Type B pancreatic cell (in vitro differentiated cells): ENCODE results near the gene LDLRAD3. TPM values are rescaled to one million over a fixed set of nuclear protein-coding genes. Genes with fewer than 3 reads are reported as not detected.

Experiments used
- DNase-seq: peaks from one replicate; pipeline ENCODE4 v3.0.0; 2021; ENCODE audit warnings: mixed read lengths; ENCODE audit not compliant: unreplicated experiment; ENCODE audit errors: extremely low spot score
- H3K27ac Mint-ChIP-seq: 2 replicates; pipeline ENCODE4 v1.8.0; 2021; ENCODE audit warnings: mild to moderate bottlenecking, mixed read lengths
- H3K27me3 Mint-ChIP-seq: 2 replicates; pipeline ENCODE4 v1.8.0; 2021; ENCODE audit warnings: mixed read lengths
- H3K36me3 Mint-ChIP-seq: 2 replicates; pipeline ENCODE4 v1.8.0; 2021; ENCODE audit warnings: mixed read lengths
- H3K4me1 Mint-ChIP-seq: one replicate; pipeline ENCODE4 v1.8.0; 2021; ENCODE audit warnings: mixed read lengths; ENCODE audit not compliant: unreplicated experiment
- H3K4me3 Mint-ChIP-seq: 2 replicates; pipeline ENCODE4 v1.8.0; 2021; ENCODE audit warnings: mild to moderate bottlenecking, mixed read lengths
- H3K9me3 Mint-ChIP-seq: 2 replicates; pipeline ENCODE4 v1.8.0; 2021; ENCODE audit warnings: mixed read lengths
- total RNA-seq: library from RNA; stranded (reverse); gene quantifications from 2 replicates; pipeline ENCODE4 v1.2.1, GENCODE V29; 2021; ENCODE audit warnings: low replicate concordance
- TF ChIP-seq, protein P1 (sequence below): fragments of 200-600 bp; sonication (generic); conservative IDR thresholded peaks from 2 replicates; pipeline ENCODE4 v1.5.0; 2021; ENCODE audit warnings: antibody characterized with exemption, mild to moderate bottlenecking

The LDLRAD3 gene
- total RNA-seq, 1 donor from 2014 or later, result 20.7 TPM

DNA sequence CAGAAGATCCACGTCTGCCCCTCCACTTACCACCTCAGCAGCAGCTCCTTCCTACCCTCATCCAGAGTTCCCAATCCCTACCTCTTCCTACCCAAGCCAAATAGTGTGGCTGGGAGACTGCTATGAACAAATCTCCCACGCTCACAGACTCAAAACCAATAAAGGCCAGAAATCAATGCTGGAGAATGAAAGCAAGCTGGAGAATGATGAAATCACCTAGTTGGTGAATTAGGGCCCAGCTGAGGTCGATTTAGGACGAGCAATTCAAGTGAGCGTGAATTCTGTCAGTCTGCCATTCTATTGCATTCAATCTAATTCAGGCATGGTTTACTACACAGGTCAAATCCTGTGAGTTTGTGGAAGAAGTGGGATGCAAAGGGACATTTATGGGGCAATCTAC, 322.9 kb downstream of the LDLRAD3 start:
- no peak overlapping the region for H3K4me3 Mint-ChIP-seq
- no peak for DNase-seq
- peaks cover 5% of the 10 kb centered on the region for H3K4me1 Mint-ChIP-seq
- no peak overlapping the region for H3K27ac Mint-ChIP-seq
- H3K27me3 Mint-ChIP-seq, result peaks cover 16% of the 10 kb centered on the region
- H3K36me3 Mint-ChIP-seq, result peaks cover 10% of the 10 kb centered on the region
- H3K9me3 Mint-ChIP-seq, result no peaks in the 10 kb centered on the region
- TF ChIP-seq, protein P1, sequence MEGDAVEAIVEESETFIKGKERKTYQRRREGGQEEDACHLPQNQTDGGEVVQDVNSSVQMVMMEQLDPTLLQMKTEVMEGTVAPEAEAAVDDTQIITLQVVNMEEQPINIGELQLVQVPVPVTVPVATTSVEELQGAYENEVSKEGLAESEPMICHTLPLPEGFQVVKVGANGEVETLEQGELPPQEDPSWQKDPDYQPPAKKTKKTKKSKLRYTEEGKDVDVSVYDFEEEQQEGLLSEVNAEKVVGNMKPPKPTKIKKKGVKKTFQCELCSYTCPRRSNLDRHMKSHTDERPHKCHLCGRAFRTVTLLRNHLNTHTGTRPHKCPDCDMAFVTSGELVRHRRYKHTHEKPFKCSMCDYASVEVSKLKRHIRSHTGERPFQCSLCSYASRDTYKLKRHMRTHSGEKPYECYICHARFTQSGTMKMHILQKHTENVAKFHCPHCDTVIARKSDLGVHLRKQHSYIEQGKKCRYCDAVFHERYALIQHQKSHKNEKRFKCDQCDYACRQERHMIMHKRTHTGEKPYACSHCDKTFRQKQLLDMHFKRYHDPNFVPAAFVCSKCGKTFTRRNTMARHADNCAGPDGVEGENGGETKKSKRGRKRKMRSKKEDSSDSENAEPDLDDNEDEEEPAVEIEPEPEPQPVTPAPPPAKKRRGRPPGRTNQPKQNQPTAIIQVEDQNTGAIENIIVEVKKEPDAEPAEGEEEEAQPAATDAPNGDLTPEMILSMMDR, result no peak

DNA sequence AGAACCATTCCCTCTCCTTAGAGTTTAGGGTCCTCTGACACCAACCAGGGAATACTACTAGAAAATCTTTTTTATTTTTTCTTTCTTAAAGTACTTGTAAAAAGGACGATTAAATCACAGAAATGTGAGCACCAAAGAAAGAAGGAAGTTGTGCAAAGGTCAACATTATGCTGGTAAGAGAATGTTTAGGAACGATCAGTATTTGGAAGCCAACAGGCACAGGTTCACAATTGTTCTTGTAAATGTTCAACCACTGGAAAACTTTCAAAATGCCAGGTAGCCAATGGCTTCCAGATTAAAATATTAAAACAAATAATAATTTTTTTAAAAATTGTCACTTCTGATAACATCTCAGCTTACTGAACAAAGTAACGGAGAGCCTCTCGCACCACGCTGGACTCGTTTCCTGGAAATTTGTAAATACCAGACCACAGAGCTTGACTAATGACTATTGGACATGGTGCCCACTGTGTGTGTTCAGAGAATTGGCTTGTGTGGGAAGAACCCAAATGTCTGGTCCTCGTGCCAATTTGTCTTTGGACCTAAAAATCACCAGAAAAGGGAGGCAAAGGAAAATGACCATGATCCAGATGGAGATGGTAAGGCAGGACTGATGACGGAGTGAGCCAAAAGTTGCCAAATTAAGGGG, 324.6 kb downstream of the LDLRAD3 start:
- Mint-ChIP-seq H3K27me3 (peaks cover 16% of the 10 kb centered on the region), H3K27ac (no peak overlapping the region), H3K36me3 (peaks cover 20% of the 10 kb centered on the region), H3K4me3 (no peak overlapping the region), H3K9me3 (no peaks in the 10 kb centered on the region), H3K4me1 (peaks cover 5% of the 10 kb centered on the region)
- TF ChIP-seq, protein P1, result no peak
- no peak for DNase-seq

DNA sequence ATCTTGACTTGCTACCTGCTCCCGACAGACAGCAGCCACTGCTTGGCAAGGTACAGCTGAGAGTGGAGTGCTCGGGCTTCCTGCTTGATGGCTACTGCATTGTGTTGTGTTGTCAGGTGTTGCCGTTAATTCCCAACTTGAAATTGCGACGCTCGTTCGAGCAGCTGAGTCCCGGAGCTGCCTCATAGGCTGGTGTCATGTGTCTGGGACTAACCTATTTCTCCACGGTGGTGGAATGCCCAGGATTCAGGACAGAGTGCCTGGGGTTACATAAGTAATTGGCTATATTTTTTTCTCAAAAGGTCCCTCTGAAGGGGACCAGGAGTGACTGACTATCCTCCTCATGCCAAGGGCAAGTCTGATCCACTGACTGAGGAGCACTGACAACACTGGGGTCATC, 326.8 kb downstream of the LDLRAD3 start:
- Mint-ChIP-seq H3K27me3 (peaks cover 9% of the 10 kb centered on the region), H3K9me3 (no peaks in the 10 kb centered on the region), H3K27ac (no peak overlapping the region), H3K4me3 (no peak overlapping the region), H3K4me1 (peaks cover 5% of the 10 kb centered on the region), H3K36me3 (peaks cover 26% of the 10 kb centered on the region)
- TF ChIP-seq, protein P1, result no peak
- DNase-seq, result no peak

DNA sequence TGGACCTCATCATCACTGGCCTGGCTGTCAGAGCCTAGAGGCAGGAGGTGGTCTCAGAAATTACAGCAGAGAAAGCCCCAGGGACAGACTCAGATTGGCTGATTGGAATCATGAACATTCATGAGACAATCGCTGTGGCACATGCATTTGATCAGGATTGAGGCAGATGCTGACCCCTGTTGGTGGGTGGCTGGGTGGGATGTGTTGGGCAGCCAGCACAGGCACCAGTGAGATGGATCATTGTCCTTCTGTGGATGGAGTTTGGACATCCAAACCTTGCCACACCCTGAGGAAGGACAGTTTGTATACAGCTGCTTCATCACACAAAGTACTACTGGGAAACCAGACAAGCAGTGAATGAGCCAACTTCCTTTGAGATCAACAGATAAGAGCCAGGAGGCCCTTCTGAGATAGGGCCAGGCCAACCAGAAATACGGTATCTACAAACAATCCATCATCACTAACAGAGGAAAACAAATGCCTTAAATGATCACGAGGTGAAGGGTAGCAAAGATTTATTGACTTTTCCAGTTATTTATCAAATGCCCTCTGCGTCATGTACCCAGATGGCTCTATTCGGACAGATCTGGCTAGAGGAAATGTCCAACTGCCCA, 328.0 kb downstream of the LDLRAD3 start:
- TF ChIP-seq, protein P1, result no peak
- no peak for DNase-seq
- Mint-ChIP-seq H3K27me3 (peaks cover 4% of the 10 kb centered on the region), H3K4me3 (no peak overlapping the region), H3K9me3 (no peaks in the 10 kb centered on the region), H3K36me3 (peaks cover 28% of the 10 kb centered on the region), H3K4me1 (no peaks in the 10 kb centered on the region), H3K27ac (no peak overlapping the region)

DNA sequence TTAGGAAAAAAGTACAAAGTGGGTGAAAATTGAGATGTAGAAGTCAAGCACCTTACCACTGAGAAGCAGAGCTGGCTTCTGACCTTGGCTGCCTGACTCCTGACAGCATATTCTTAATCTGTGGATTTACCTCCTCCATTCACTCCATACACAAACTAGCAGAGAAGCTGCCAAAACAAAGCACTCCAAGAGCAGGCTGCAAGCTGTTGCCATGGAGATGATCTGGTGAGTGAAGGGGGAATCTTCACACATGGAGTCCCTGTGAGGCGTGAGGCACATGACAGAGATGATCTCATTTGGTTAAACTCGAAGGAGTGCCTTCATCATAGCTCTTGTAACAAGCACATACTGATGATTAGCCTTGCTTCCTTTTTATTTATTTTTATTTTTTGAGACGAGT, 329.2 kb downstream of the LDLRAD3 start:
- Mint-ChIP-seq H3K4me1 (peaks cover 7% of the 10 kb centered on the region), H3K9me3 (no peaks in the 10 kb centered on the region), H3K27ac (no peak overlapping the region), H3K27me3 (no peaks in the 10 kb centered on the region), H3K36me3 (peaks cover 30% of the 10 kb centered on the region), H3K4me3 (no peak overlapping the region)
- DNase-seq, result no peak
- TF ChIP-seq, protein P1, result no peak
